SJSA1 (cell line): ENCODE data around the gene NCK2. TPM values are rescaled to one million over a fixed set of nuclear protein-coding genes. Genes with fewer than 3 reads are reported as not detected.

Source experiments
- DNase-seq, 2 experiments: peaks; one replicate each; pipeline ENCODE4 v3.0.0-alpha.2; 2015 to 2020; ENCODE audit warnings: low spot score in 2 of 2, low read depth in 1 of 2
- H3K27ac ChIP-seq: fragments of 250-450 bp; sonication (Bioruptor Pico); 2 replicates; pipeline ENCODE4 v1.5.1; 2020; ENCODE audit warnings: mild to moderate bottlenecking, moderate library complexity
- H3K27me3 ChIP-seq: fragments of 250-450 bp; sonication (Bioruptor Pico); replicated peaks from 2 replicates; pipeline ENCODE4 v1.5.1; 2020; ENCODE audit warnings: mild to moderate bottlenecking, moderate library complexity
- H3K36me3 ChIP-seq: fragments of 250-450 bp; sonication (Bioruptor Pico); 2 replicates; pipeline ENCODE4 v1.5.1; 2020; ENCODE audit warnings: mild to moderate bottlenecking
- H3K4me1 ChIP-seq: fragments of 250-450 bp; sonication (Bioruptor Pico); replicated peaks from 2 replicates; pipeline ENCODE4 v1.6.1; 2021; ENCODE audit warnings: mild to moderate bottlenecking
- H3K4me3 ChIP-seq: fragments of 250-450 bp; sonication (Bioruptor Pico); 2 replicates; pipeline ENCODE4 v1.5.1; 2020; ENCODE audit warnings: mild to moderate bottlenecking
- H3K9me3 ChIP-seq: fragments of 250-450 bp; sonication (Bioruptor Pico); replicated peaks from 2 replicates; pipeline ENCODE4 v1.5.1; 2020; ENCODE audit warnings: mild to moderate bottlenecking
- total RNA-seq: library from RNA; depleted of rRNA; stranded (reverse); fragments of >200 nt; shearing (Covaris generic); gene quantifications from 2 replicates; pipeline ENCODE4 v1.2.3, GENCODE V29; 2014

Gene NCK2
- total RNA-seq, 1 experiment from 2014 or later = 47.1 TPM

- no peak for DNase-seq
- Histone ChIP-seq H3K4me3 (no peak overlapping the region), H3K27ac (no peak overlapping the region)
Measured at GRCh38 chr2:105840933-105841332, 96.2 kb downstream of the NCK2 start.

DNA sequence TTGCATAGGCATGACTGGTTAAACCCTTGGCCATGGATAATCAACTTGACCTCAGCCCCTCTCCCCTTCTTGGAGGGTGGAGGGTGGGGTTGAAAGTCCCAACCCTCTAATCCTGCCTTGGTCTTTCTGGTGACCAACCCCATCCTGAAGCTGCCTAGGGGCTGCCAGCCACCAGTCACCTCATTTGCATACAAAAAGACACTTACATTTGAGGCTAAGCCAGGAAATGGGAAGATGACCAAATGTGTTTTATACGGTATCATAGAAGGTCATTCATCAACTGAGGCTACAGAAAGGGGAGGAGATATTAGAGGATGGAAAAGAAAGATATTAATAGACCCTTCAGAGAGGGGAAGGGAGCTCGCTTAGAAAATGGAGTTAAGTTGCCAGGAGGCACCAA, 96.8 kb downstream of the NCK2 start:
- 0 out of 2 replicates have a peak, but pooled peaks cover 2% of the 10 kb centered on the region for H3K9me3 ChIP-seq
- H3K27me3 ChIP-seq = no peaks in the 10 kb centered on the region
- no peak overlapping the region for H3K4me3 ChIP-seq
- DNase-seq = no peak
- no peak overlapping the region for H3K27ac ChIP-seq
- peaks cover 4% of the 10 kb centered on the region; the same call in 1 of the 2 replicates for H3K4me1 ChIP-seq
- no peaks in the 10 kb centered on the region; the same call in 1 of the 2 replicates for H3K36me3 ChIP-seq

More at GRCh38 chr2:105840933-105841332, 96.2 kb downstream of the NCK2 start:
- no peaks in the 10 kb centered on the region for H3K36me3 ChIP-seq
- no peaks in the 10 kb centered on the region for H3K27me3 ChIP-seq
- H3K4me1 ChIP-seq = peaks cover 4% of the 10 kb centered on the region; the same call in 1 of the 2 replicates
- H3K9me3 ChIP-seq = 0 out of 2 replicates have a peak, but pooled peaks cover 2% of the 10 kb centered on the region

- H3K4me1 ChIP-seq = peaks cover 4% of the 10 kb centered on the region; the same call in 1 of the 2 replicates
- no peaks in the 10 kb centered on the region for H3K9me3 ChIP-seq
- H3K27ac ChIP-seq = no peak overlapping the region
- no peaks in the 10 kb centered on the region for H3K27me3 ChIP-seq
- no peaks in the 10 kb centered on the region; the same call in 1 of the 2 replicates for H3K36me3 ChIP-seq
- DNase-seq = no peak
- H3K4me3 ChIP-seq = no peak overlapping the region
Measured at GRCh38 chr2:105842555-105842954, 97.8 kb downstream of the NCK2 start.

DNA sequence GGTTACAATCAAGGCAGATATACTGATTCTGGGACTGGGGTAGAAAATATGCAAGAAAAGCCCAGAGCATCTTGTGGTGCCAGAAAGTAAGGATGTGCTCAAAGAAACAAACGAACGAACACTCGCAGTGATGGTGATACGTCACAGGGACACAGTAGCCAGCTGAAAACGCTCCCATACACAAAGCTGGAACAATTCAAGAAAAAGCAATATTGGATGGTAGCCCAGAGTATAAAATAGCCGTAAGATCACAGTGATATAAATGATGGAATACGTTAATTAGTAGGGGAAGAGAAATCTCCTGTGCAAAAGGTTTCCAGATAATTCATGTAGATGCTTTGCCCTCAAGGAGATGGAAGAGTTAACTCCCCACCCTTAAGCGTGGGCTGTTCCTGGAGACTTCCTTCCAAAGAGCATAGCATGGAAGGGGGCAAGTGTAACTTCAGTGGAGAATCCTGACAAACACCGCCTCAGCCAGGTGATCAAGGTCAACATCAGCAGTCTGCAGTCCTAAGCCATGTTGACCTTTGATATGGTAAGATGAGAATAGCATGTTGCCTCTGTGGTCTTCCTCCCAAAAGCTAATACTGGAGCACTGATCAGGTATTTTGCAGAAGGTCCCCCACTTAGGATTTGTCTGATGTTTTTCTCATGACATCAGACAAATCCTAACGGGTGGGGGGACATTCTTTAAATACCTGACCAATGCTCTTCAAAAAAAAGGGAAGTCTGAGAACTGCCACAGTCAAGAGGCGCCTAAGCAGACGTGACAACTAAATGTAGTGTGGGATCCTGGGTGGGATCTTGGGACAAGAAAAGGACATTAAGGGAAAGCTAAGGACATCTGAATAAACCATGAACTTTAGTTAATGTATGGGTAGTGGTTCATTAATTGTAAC, 99.0 kb downstream of the NCK2 start:
- Histone ChIP-seq H3K27ac (no peak overlapping the region), H3K4me3 (no peak overlapping the region), H3K9me3 (no peaks in the 10 kb centered on the region), H3K27me3 (no peaks in the 10 kb centered on the region), H3K4me1 (peaks cover 4% of the 10 kb centered on the region; the same call in 1 of the 2 replicates), H3K36me3 (no peaks in the 10 kb centered on the region; the same call in 1 of the 2 replicates)
- no peak for DNase-seq

DNA sequence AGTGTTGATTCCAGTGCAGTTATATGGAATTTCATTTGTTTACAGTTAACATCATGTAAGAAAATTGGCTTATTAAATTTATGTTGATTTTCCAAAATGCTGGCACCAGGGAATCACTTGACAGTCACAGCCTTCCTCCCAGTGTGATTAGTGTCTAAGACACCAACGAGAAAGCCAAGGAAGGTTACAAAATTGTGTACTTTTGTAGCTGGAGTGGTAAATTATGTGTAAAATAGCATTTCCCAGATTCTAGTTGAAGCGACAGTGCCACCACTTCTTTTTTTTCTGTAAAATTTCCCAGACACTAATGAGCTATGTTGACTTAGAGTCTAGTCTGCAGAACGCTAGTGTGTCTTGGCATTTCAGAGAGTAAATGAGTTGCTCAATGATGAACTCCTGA, 101.3 kb downstream of the NCK2 start:
- Histone ChIP-seq H3K9me3 (no peaks in the 10 kb centered on the region), H3K36me3 (no peaks in the 10 kb centered on the region; the same call in 1 of the 2 replicates), H3K27ac (no peak overlapping the region), H3K4me3 (no peak overlapping the region), H3K4me1 (no peaks in the 10 kb centered on the region; the same call in 1 of the 2 replicates), H3K27me3 (no peaks in the 10 kb centered on the region)
- DNase-seq = no peak

DNA sequence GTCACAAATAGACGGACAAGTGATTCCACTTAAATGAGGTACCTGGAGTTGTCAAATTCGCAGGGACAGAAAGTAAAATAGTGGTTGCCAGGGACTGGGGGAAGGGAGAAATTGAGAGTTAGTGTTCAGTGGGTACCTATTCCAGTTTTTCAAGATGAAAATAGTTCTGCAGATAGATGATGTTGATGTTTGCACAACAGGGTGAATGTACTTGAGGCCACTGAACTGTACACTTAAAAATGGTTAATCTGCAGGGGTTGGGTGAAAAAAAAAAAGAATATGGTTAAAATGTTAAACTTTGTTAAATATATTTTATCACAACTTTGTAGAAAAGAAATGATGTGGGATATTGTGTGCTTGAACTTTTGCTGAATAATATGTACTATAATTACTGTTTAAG, 102.3 kb downstream of the NCK2 start:
- Histone ChIP-seq H3K4me3 (no peak overlapping the region), H3K4me1 (no peaks in the 10 kb centered on the region; the same call in 1 of the 2 replicates), H3K27me3 (no peaks in the 10 kb centered on the region), H3K36me3 (no peaks in the 10 kb centered on the region; the same call in 1 of the 2 replicates), H3K9me3 (no peaks in the 10 kb centered on the region), H3K27ac (no peak overlapping the region)
- no peak for DNase-seq

GRCh38 chr2:105848367-105848766, 103.7 kb downstream of the NCK2 start:
- no peak overlapping the region for H3K4me3 ChIP-seq
- no peaks in the 10 kb centered on the region for H3K9me3 ChIP-seq
- no peak for DNase-seq
- no peaks in the 10 kb centered on the region; the same call in 1 of the 2 replicates for H3K4me1 ChIP-seq
- no peak overlapping the region for H3K27ac ChIP-seq
- no peaks in the 10 kb centered on the region; the same call in 1 of the 2 replicates for H3K36me3 ChIP-seq
- no peaks in the 10 kb centered on the region for H3K27me3 ChIP-seq

DNA sequence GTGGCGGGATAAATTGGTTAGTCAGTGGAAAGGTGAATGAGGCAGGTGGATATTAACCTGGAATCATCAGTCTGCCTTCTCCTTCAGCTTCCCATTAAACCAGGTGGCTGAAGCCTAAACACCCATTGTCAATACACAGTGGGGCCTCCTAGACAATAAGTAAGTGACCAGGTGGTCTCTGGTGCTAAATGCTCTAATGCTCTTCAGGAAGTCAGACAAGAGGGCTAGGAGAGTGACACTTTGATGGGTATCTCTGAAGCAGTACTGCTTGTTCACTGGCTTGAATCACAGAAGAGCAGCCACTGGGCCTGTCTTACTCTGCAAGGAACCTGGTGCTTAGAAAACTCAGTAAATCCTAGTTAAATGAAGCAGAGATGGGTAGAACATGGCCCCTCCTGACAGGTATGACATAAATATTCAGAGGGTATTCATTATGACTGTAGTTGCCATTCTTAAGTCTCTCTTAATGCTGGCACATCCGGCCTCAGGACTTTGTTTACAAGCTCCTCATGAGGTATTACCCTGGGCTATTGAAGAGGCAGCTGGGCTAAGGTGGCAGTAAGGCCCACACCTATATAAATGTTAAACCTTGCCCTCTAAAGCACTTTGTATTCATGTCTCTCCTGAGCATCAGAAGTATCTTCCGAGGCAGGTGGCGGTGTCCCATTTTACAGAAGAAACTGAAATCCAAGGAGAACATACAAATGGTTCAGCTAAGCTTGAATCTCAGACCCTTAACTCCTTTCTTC, 104.9 kb downstream of the NCK2 start:
- no peaks in the 10 kb centered on the region; the same call in 1 of the 2 replicates for H3K36me3 ChIP-seq
- H3K27ac ChIP-seq = no peak overlapping the region
- H3K9me3 ChIP-seq = no peaks in the 10 kb centered on the region
- no peak overlapping the region for H3K4me3 ChIP-seq
- no peak for DNase-seq
- no peaks in the 10 kb centered on the region for H3K27me3 ChIP-seq
- no peaks in the 10 kb centered on the region for H3K4me1 ChIP-seq

DNA sequence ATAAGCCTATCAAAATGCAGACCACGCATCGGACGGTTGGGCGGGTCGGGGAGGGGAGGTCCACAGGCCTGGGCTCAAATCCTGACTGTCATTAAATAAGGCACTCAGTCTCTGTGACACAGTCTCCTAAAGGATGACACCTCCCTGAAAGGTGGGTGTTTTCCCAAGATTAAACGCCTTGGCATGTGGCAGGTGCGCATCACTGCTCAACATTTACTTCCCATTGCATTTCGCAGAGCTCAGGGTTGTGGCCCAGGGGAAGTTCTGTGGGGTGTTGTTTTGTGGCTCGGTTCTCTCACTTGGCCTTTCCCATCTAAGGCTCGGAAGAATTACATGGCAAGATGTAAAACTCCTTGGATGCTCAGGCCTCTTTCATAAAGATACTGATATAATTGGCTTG, 107.4 kb downstream of the NCK2 start:
- Histone ChIP-seq H3K27me3 (no peaks in the 10 kb centered on the region), H3K4me1 (no peaks in the 10 kb centered on the region), H3K9me3 (no peaks in the 10 kb centered on the region), H3K36me3 (peaks cover 9% of the 10 kb centered on the region; the same call in 1 of the 2 replicates), H3K4me3 (no peak overlapping the region), H3K27ac (no peak overlapping the region)
- DNase-seq = no peak

- no peak for DNase-seq
- Histone ChIP-seq H3K4me3 (no peak overlapping the region), H3K27me3 (no peaks in the 10 kb centered on the region), H3K4me1 (no peaks in the 10 kb centered on the region), H3K27ac (no peak overlapping the region), H3K9me3 (no peaks in the 10 kb centered on the region), H3K36me3 (peaks cover 9% of the 10 kb centered on the region; the same call in 1 of the 2 replicates)
Measured at GRCh38 chr2:105853354-105854088, 108.8 kb downstream of the NCK2 start.

DNA sequence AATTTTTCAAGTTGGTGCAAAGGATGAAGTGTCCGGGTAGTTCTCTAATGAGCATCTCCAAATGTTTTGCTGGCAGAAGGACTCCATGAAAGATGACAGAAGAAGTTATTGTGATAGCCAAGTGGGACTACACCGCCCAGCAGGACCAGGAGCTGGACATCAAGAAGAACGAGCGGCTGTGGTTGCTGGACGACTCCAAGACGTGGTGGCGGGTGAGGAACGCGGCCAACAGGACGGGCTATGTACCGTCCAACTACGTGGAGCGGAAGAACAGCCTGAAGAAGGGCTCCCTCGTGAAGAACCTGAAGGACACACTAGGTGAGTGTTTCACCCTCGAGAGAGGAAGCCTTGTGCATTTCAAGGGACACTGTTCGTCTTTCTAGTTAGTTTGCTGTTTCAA, 110.3 kb downstream of the NCK2 start:
- H3K27me3 ChIP-seq = no peaks in the 10 kb centered on the region
- no peaks in the 10 kb centered on the region for H3K4me1 ChIP-seq
- H3K27ac ChIP-seq = no peak overlapping the region
- no peak overlapping the region for H3K4me3 ChIP-seq
- peaks cover 9% of the 10 kb centered on the region; the same call in 1 of the 2 replicates for H3K36me3 ChIP-seq
- DNase-seq = no peak
- H3K9me3 ChIP-seq = no peaks in the 10 kb centered on the region

DNA sequence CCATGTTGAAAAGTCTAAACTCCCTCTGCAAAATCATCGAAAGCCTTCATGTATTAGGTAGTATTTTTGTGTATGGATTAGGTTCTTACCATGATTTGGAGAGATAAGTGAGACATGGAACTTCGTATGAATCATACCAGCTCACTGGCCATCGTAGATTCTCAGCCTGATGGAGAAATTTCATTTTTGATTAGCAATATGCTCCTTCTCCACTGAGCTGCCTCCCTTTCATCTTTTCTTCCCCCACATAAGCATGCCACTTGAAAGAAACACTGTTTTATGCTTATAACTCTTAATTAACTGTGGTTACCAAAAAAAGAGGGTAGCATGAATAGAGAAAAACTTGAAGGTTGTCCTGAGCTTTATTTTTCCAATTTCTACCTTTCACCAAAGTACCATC, 111.9 kb downstream of the NCK2 start:
- no peaks in the 10 kb centered on the region for H3K4me1 ChIP-seq
- H3K4me3 ChIP-seq = no peak overlapping the region
- peaks cover 9% of the 10 kb centered on the region; the same call in 1 of the 2 replicates for H3K36me3 ChIP-seq
- H3K9me3 ChIP-seq = no peaks in the 10 kb centered on the region
- no peak overlapping the region for H3K27ac ChIP-seq
- no peaks in the 10 kb centered on the region for H3K27me3 ChIP-seq
- DNase-seq = no peak

GRCh38 chr2:105857076-105857740, 112.5 kb downstream of the NCK2 start:
- no peak overlapping the region for H3K4me3 ChIP-seq
- peaks cover 9% of the 10 kb centered on the region; the same call in 1 of the 2 replicates for H3K36me3 ChIP-seq
- DNase-seq = no peak
- H3K9me3 ChIP-seq = no peaks in the 10 kb centered on the region
- no peaks in the 10 kb centered on the region for H3K4me1 ChIP-seq
- H3K27me3 ChIP-seq = no peaks in the 10 kb centered on the region
- H3K27ac ChIP-seq = no peak overlapping the region
